Colon (tissue), 2 donors: ENCODE data around the gene ITGA1.

Experiments used
- FAIRE-seq: peaks from 2 replicates; lab custom pipeline; 2012; peaks lifted over from hg19 to GRCh38; lab: Jason Lieb, UNC
- donor health status: control.
- donor health status: control.

The ITGA1 gene

GRCh38 chr5:52998552-52999313, 211.0 kb downstream of the ITGA1 start:
- no peak for FAIRE-seq

GRCh38 chr5:52999344-52999949, 211.7 kb downstream of the ITGA1 start:
- FAIRE-seq, result no peak

- FAIRE-seq, result no peak
These were observed 213.8 kb downstream of the ITGA1 start for GRCh38 chr5:53001541-53001940.

GRCh38 chr5:53002491-53002890, 214.8 kb downstream of the ITGA1 start:
- FAIRE-seq, result no peak

GRCh38 chr5:53003144-53003543, 215.4 kb downstream of the ITGA1 start:
- no peak for FAIRE-seq

- FAIRE-seq, result no peak
These were observed 219.5 kb downstream of the ITGA1 start for GRCh38 chr5:53006911-53007890.

- FAIRE-seq, result no peak
These were observed 221.0 kb downstream of the ITGA1 start for GRCh38 chr5:53008751-53009150.
